Measurements from ENCODE around the gene ABCD4.
"Not testable (repeated sequence)": the region's sequence is repeated elsewhere in the genome, so short reads cannot be mapped to it uniquely, and the experiment has no call there.

The ABCD4 gene

DNA sequence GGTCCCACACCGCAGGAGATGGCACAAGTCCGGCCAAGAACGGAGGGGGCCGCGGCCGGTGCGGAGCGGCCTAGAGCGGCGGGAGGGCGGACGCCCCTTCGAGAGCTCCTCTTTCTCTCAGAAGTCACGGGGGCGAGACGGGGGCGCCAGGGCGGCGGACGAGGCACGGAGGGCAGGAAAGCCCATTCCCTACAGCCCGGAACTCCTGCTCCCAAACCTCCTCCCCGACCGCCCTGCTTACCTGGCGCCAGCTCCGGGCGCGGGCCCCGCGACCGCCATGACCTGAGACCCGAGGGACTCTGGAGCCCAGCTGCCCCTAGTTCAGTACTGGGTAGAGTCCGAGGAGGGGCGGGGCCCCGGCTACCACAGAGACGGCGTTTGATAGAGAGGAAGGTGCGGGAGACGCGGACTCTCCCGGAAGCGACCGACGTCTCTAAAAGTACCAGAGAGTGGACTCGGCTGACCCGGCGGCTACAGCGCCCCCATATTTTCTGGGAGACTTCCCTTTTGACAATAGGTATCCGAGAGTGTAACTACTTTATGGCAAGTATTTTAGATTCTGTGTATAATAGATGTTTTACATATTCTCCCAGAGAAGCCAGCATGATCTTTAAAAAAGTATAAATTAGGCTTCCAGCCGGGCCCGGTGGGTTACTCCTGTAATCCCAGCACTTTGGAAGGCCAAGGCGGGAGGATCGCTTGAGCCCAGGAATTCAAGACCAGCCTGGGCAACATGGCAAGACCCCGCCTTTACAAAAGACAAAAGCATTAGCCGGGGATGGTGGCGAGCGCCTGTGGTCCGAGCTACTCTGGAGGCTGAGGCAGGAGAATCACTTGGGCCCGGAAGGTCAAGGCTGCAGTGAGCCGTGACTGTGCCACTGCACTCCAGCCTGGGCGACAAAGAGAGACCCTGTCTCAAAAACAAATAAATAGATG is at the start of gene ABCD4:
Gene ABCD4, minus strand, starts transcription at position 301 of the 936 bp plus-strand sequence. Its CDS starts 22 bp downstream, at position 279.
- intact Hi-C loops (cut with DNase I) = loop anchor here (5.0 kb wide), 1 partner anchor 459 kb away; the partner anchor contains the start of gene YLPM1
- DNase-seq = peak; percentile 90 to 99 (median 97)

DNA sequence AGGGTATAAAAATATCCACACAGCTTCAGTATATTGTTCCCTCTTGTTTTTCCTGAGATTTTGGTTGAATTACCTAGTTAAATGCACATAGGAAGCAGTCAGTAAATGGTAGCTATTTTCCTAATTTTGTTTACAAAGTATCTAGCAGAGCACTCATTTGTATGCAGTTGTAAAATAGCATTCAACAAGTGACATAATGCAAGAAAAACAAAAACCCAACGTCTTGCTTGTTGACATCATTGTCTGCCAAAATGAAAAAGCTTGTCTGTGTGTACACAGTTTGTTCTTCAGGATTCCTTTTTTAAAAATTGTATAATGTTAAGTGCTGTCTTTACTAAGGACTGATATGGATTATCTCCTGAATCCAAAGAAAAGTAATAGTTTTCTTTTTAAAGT is 48.2 kb upstream of the ABCD4 start:
- intact Hi-C loops (cut with DNase I) = no loop called here
- no peak for DNase-seq

DNA sequence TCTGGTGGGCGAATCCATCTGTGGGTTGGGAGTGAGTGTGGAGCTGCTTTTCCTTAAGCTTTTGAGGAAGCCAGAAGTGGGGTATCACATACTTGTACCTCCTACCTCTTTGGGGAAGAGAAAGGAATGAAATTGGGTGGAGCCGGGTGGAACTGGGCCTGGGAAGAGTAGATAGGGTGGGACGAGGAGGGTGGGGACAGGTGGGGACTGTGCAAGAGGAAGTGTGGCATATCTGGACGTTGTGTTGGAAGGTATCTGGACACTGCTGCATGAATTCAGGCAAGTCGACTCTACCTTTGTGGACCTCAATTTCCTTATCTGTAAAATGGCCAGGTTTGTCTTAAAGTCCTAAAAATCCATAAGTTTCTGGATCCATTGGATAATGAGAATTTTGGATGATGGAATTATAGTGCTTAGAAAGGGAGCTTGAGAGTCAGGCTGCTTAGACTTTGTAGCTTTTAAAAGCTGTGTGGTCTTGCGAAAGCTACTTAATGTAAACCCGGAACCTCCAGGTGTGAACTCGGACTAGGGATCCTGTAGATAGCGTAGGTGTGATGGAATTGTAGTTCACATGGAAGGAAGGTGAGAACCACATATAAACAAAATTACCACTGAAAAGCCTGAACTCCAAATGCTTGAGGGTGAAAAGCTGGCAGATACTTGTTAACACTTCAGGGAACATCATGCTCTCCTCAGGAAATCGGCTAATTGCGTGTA is 47.6 kb upstream of the ABCD4 start:
- intact Hi-C loops (cut with DNase I) = no loop called here
- no peak for DNase-seq

- DNase-seq = no peak
- intact Hi-C loops (cut with DNase I) = no loop called here
These were observed 47.0 kb upstream of the ABCD4 start for GRCh38 chr14:74349757-74350156.

GRCh38 chr14:74348735-74349463 is 46.2 kb upstream of the ABCD4 start:
- intact Hi-C loops (cut with DNase I) = no loop called here
- no peak for DNase-seq

DNA sequence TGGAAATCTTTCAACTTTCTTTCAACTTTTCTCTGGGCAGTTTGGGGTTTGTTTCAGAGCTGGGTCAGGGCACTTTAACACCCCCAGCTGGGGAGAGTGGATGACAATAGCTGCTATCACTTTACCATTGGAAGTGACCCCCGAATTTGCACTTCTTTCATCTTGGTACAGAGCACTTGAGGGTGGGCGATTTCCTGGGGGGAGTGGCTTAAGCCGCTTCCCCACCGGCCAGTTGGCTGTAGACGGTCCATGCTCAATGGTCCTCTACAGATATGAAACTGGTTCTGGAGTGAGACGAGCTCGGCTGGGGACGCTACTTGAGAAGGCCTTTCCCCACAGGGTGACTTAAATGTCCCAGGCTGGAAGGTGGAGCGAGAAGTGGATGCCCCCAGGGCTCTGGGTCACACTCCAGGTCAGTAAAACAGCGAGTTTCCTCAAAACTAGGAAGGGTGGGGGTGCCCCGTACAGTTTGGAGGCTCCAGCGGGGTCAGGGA is 45.6 kb upstream of the ABCD4 start, which contains the start of gene VRTN:
Gene VRTN, plus strand, starts transcription at position 231 of the 494 bp plus-strand sequence. CDS start 8,313 bp downstream, outside the sequence.
- no peak for DNase-seq
- intact Hi-C loops (cut with DNase I) = no loop called here

- no peak for DNase-seq
- intact Hi-C loops (cut with DNase I) = no loop called here
These were observed 45.0 kb upstream of the ABCD4 start for GRCh38 chr14:74347795-74348100.

DNA sequence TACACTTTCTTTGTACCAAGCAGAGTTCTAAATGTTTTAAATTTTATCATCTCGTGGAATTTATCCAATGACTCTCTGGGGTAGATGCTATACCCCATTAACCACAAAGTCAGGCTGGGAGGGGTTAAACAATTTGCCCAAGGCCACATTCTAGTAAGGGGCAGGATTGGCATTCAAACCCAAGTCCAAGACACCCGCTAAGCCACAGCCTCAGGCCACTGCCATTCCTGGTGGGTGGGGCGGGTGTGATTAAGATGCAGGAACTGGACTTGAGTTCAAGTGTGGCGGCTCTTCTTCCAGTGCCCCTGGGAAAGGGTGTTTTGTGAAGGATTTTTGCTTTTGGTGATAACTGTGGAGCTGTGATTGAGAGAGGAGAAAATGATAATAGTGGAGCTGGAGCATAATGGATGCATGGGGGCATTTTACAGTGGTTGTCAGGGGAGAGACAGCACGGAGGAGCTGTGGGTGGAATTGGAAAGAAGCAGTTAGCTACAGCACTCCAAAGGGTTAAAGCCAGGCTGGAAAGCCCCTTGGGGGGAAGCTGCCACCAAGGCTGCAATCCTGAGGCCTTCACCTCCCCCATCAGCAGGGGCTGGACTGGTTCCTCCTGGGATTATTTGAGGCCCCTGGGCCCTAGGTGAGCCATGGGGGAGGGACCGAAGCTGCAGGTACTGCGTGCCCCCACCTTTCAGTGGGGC is 44.5 kb upstream of the ABCD4 start:
- intact Hi-C loops (cut with DNase I) = no loop called here
- no peak for DNase-seq

DNA sequence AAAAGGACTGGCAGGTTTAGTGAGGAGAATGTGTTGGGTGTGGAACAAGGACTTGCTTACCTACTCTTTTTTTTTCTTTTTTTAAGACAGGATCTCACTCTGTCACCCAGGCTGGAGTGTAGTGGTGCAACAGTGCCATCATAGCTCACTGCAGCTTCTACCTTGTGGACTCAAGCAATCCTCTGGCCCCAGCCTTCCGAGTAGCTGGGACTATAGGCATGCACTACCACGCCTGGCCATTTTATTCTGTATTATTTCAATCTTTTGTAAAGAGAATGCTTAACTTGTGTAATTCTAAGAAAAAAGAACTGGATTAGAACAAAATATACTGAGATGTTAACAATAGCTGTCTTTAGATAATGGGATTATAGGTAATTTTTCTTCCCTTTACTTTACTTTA is 43.6 kb upstream of the ABCD4 start:
- intact Hi-C loops (cut with DNase I) = no loop called here
- DNase-seq = no peak

DNA sequence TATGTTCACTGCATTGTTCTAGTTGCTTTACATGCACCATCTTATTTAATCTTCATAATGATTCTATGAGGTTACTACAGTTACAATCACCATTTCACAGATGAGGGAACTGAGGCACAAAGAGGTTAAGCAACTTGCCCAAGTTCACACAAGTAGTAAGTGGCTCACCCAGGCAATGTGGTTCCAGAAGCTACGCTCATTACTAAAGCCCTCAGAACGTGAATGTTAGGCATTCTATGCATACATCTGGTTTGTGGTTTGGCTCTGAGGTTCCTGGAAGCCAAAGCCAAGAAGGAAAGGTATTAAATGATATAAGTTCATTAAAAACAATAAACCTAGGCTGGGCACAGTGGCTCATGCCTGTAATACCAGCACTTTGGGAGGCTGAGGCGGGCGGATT is 31.2 kb upstream of the ABCD4 start:
- intact Hi-C loops (cut with DNase I) = no loop called here
- DNase-seq = no peak

- DNase-seq = not testable (repeated sequence)
These were observed 27.3 kb upstream of the ABCD4 start for GRCh38 chr14:74329950-74330552.

GRCh38 chr14:74326369-74327152 is 23.8 kb upstream of the ABCD4 start:
- DNase-seq = peak in 1 of 42 donors; percentile 6

More at GRCh38 chr14:74329950-74330552, 27.3 kb upstream of the ABCD4 start:
- intact Hi-C loops (cut with DNase I) = not testable (repeated sequence)

GRCh38 chr14:74325446-74325845 is 22.7 kb upstream of the ABCD4 start:
- intact Hi-C loops (cut with DNase I) = no loop called here
- DNase-seq = no peak

More at GRCh38 chr14:74326369-74327152, 23.8 kb upstream of the ABCD4 start:
- intact Hi-C loops (cut with DNase I) = no loop called here

DNA sequence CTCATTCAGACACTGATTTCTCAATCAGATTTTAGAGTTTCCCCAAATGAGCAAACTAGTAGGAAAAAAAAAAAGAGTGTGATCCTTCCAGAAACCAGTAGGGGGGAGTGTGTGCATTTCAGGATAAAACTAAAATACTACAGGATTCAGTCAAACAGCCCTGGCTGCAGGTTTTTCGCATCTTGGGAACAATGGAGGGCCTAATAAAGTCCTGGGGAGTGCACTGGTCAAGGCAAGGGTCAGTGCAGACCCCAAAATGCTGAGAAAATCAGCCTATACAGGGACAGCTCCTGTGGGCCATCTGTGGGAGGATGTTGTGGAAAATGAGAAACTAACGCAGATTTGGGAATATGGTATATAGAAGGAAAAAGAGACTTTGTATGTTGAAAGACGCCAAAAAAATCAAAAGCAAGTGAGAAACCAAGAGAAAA is 22.2 kb upstream of the ABCD4 start:
- peak in 6 of 42 donors; percentile 5 to 25 (median 15) for DNase-seq
- intact Hi-C loops (cut with DNase I) = no loop called here

- intact Hi-C loops (cut with DNase I) = no loop called here
- no peak for DNase-seq
These were observed 11.8 kb upstream of the ABCD4 start for GRCh38 chr14:74314576-74314975.

DNA sequence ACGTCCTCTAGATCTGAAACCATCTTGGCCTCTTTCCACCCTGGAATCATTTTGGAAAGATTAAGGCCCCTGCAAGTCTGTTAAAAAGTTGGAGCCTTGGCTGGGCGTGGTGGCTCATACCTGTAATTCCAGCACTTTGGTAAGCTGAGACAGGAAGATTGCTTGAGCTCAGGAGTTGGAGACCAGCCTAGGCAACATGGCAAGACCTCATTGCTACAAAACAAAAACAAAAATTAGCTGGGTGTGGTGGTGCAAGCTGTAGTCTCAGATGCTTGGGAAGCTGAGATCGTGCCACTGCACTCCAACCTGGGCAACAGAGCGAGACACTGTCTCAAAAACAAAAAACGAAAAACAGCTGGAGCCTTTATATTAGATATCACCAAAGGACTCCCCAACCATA is 10.9 kb upstream of the ABCD4 start:
- intact Hi-C loops (cut with DNase I) = no loop called here

GRCh38 chr14:74312161-74312560 is 9.4 kb upstream of the ABCD4 start:
- DNase-seq = no peak
- intact Hi-C loops (cut with DNase I) = no loop called here

More for the DNA sequence above, 10.9 kb upstream of the ABCD4 start:
- DNase-seq = no peak

Measured in head of caudate nucleus (tissue), 42 donors.